GM12874 (cell line): Measurements from ENCODE around the gene YIF1A.

Experiments used
- TF ChIP-seq, protein P1 (sequence below): IDR thresholded peaks from 2 replicates; pipeline ENCODE4 v1.5.1; 2011; ENCODE audit warnings: low read depth, mild to moderate bottlenecking, control low read depth, low read length, moderate library complexity; ENCODE audit not compliant: insufficient read depth

YIF1A gene

DNA sequence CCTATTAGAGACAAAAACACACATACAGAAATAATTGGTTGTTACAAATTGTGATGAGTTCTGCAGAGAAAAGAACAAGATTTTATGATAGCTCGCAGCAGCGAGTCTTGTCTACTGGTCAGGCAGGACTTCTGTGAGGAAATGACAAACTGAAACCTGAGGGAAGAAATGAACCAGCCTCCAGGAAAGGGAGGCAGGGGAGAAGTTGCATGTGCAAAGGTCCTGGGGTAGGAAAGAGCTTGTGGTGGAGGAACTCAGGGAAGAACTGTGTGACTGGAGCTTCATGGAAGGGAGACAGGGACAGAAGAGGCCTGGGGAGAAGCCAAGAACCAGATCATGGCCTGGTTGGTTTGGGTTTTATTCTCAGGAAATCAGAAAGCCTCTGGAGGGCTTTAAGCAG is 29.7 kb downstream of the YIF1A start:
- TF ChIP-seq, protein P1, sequence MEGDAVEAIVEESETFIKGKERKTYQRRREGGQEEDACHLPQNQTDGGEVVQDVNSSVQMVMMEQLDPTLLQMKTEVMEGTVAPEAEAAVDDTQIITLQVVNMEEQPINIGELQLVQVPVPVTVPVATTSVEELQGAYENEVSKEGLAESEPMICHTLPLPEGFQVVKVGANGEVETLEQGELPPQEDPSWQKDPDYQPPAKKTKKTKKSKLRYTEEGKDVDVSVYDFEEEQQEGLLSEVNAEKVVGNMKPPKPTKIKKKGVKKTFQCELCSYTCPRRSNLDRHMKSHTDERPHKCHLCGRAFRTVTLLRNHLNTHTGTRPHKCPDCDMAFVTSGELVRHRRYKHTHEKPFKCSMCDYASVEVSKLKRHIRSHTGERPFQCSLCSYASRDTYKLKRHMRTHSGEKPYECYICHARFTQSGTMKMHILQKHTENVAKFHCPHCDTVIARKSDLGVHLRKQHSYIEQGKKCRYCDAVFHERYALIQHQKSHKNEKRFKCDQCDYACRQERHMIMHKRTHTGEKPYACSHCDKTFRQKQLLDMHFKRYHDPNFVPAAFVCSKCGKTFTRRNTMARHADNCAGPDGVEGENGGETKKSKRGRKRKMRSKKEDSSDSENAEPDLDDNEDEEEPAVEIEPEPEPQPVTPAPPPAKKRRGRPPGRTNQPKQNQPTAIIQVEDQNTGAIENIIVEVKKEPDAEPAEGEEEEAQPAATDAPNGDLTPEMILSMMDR, result no peak

DNA sequence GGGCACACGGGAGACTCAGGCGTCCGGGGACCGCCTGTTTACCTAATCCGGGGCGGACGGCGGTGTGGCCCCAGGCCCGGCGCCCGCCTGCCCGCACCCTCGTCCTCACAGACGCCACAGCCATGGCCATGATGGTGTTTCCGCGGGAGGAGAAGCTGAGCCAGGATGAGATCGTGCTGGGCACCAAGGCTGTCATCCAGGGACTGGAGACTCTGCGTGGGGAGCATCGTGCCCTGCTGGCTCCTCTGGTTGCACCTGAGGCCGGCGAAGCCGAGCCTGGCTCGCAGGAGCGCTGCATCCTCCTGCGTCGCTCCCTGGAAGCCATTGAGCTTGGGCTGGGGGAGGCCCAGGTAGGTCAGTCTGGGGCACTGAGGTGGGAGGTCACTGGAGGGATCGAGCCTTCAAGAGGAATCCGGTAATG is 30.5 kb downstream of the YIF1A start:
- TF ChIP-seq, protein P1, result no peak

DNA sequence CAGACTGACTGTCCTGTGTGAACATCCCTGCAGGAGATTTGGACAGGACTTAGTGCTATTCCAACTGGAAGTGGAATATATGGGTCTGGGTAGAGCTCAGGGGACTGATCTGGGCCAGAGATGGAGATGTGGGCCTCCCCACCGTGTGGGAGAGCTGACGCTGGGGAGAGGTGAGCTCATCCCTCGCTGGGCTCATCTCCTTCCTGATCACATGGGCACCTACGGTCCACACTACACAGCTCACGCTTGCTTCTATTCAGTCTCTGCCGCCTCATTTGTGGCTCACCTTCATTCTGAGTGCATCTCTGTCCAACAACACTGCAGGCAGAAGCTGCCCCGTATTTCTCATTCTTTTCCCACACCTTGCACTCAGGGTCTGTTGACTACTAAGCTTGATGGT is 37.1 kb downstream of the YIF1A start:
- TF ChIP-seq, protein P1, result no peak

DNA sequence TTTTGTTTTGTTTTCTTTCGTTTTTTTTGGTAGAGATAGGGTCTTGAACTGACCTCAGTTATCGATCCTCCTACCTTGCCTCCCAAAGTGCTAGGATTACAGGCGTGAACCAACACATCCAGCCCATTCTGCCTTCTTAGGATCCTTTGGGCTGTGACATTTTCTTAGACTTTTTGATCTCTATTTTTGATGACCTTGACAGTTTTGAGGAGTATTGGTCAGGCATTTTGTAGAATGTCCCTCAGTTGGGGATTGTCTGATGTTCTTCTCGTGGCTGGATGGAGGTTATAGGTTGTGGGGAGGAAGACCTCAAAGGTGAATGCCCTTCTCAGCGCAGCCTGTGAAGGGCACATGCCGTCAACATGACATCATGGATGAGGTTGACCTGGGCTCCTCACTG is 40.0 kb downstream of the YIF1A start:
- TF ChIP-seq, protein P1, result no peak

DNA sequence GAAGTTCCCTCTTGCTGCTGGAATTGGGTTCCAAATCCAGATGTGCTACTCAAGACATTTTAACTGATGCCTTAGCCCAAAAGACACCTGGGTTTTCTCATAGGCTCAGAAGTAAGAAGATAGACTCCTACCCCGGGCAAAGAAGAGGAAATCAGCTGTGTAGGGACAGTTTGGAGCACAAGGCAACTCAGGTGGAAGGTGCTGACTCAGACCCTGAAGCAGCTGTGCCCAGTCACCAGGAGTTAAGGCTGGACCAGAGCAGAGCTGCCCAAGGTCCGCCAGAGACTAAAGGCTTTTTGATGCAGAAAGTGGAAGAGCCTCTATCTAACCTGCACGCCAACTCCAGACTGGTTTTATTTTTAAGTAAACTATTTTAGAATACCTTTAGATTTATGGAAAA is 41.1 kb downstream of the YIF1A start:
- TF ChIP-seq, protein P1, result no peak

DNA sequence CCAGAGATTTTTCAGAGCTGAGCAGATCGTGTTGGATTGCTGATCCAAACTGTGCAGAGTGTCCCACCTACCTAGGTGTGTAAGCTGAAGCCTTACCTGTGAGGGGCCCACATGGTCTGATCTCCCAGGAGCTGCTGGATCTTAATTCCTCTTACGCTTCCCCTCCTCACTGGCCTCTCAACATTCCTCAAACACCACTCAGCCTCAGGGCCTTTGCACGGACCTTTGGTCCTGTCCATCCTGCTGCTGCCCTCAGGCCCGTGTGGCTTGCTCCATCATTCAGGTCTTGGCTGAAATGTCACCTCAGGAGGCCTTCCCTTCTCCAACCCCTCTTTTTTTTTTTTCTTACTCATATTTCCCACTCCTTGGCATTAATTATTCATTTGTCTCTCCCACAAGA is 41.6 kb downstream of the YIF1A start:
- TF ChIP-seq, protein P1, result no peak

DNA sequence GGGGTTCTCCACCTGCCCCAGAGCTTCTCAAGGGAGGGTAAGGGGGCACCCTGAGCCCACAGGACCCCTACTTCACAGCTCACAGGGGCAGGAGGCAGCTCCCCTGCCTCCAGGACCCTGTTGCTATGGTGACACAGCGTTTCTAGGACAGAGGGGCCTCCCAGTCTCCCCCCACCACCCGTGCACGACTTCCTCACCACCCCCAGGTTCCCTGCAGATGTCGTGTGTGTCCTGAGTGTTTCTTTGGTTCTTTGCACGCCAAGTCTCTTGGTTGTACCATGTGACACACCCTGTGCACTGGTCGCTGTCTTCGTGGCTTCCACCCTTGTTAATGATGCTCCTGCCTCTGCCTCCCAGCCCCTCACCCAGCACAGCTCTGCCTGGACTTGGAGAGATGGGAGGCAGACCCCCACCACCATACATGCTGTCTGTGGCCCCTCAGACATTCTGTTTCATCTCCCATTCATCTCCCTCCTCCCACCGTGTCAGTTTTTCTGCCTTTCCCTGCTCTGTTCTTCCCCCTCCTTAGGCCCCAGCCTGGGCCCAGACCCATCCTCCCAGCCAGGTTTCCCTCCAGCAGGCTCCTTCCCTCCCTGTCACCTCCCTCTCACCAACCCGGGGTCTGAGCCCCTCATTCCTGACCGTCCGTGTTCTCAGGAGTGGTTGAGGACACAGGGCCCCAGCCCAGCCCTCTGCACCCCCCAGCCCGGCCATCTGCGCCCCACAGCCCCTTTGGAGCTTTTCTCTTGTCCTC is 45.0 kb downstream of the YIF1A start:
- TF ChIP-seq, protein P1, result no peak
